Mammary microvascular endothelial cell (primary cell): ENCODE results near the gene FICD. TPM values are rescaled to one million over a fixed set of nuclear protein-coding genes. Genes with fewer than 3 reads are reported as not detected.

Experiments
- total RNA-seq: library from RNA; depleted of rRNA; stranded (reverse); fragments of >200 nt; gene quantifications from 2 replicates; pipeline ENCODE4 v1.2.3, GENCODE V29; 2015

FICD gene
- total RNA-seq: 4.7 and 5.6 TPM in 2 replicates

GRCh38 chr12:108514973-108515814 is at the start of gene FICD:
TSS of gene FICD (plus strand) at chr12:108515277. CDS start at chr12:108516973, 1,696 bp downstream.

GRCh38 chr12:108560752-108561719 is 46.0 kb downstream of the FICD start, which contains the start of gene SART3:
TSS of gene SART3 (minus strand) at chr12:108561173. CDS start at chr12:108561154, 19 bp downstream.

DNA sequence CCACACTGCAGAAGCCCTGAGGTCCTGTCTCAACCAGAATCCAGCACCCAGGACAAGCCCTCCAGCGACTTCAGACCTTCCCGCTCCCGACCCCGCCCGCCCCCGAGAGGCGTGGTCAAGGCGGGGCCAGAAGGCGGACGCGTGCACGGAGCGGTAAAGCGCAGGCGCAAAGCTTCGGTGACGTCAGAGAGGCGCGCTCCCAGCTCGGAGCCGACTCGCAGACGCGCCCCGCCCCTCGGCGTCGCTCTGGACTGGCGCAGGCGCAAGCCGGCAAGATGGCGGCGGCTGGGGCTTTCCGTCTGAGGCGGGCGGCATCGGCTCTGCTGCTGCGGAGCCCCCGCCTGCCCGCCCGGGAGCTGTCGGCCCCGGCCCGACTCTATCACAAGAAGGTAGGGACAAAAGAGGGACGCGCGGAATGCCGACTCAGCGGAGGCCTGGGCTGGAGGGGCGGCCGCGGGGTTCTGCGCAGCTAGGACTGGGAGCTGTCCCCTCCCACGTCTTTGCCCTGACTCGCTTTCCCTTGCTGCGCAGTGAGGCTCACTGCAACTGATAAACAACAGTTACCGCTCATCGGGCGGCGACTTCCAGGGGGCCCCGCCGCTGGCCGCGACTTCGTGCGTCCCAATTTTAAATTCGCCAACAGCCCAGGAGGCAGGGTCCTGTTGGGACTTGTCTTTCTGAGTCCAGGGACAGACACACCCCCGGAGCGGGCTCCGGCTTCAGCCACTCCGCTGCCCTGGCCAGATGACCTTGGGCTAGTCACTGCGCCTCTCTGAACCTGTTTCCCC is 47.5 kb downstream of the FICD start, which contains the start of gene ISCU:
ISCU (plus strand) TSS at position 249 of the 788 bp plus-strand sequence; CDS start at position 276, 27 bp downstream.

Other genes with a start within 250 kb of the FICD start
- not detected in 2 replicates for gene CMKLR1, start 176.0 kb upstream of the FICD start, total RNA-seq
- gene SART3, start 45.9 kb downstream of the FICD start, total RNA-seq: 32.0 and 42.6 TPM in 2 replicates
- 112 and 120 TPM in 2 replicates for gene ISCU, start 47.3 kb downstream of the FICD start, total RNA-seq
- gene TMEM119, start 82.8 kb downstream of the FICD start, total RNA-seq: 0.94 TPM in 1 of 2 replicates, not detected in the other
- gene SELPLG, start 118.6 kb downstream of the FICD start, total RNA-seq: 0.07 TPM in 1 of 2 replicates, not detected in the other
- gene CORO1C, start 216.2 kb downstream of the FICD start, total RNA-seq: 175 and 179 TPM in 2 replicates